Measurements from ENCODE around the gene SPRN. TPM values are rescaled to one million over a fixed set of nuclear protein-coding genes. Genes with fewer than 3 reads are reported as not detected.

SPRN gene
- total and polyA plus RNA-seq, 2 donors (not counting 1 experiment from before 2014, with no cell fraction given) = not detected

DNA sequence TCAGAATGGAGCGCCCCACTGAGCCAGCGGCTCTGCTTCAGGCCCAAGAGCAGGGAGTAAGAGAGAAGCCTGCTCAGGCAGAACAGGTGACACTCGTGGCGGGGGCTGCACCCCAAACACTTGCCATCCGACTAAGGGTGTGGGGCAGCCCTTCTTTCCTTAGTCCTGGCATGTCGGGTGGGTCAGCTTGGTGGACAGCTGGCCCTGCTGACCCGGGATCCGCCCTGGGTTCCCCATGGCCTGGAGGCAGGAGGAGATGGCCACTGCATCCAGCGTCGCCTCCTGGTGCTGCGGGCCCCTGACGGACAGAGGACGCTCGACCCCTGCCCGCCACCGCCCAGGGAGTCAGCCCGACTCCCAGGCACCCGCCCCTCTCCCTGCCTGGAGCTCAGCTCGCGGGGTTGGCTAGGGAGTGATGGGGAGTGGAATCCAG, 46.6 kb downstream of the SPRN start:
- Histone ChIP-seq H3K27me3 (replicated peaks in 1 of 4; ENCODE audit: control extremely low read depth in 1 of 4, control insufficient read depth in 3 of 4, insufficient read depth in 4 of 4, low read length in 3 of 4) (no peaks in the 10 kb centered on the region), H3K9me3 (ENCODE audit: control extremely low read depth in 1 of 3, control insufficient read depth in 2 of 3, insufficient read depth in 1 of 3, low read length in 2 of 3) (peaks cover 0 to 3% (median 0%) of the 10 kb centered on the region in 3 donors), H2AFZ (ENCODE audit: insufficient read depth, low read depth, low read length, poor library complexity, severe bottlenecking) (peak overlapping the region; percentile 93), H3K4me2 (replicated peaks; ENCODE audit: low read depth, low read length, poor library complexity, severe bottlenecking) (peak overlapping the region; percentile 85), H3K4me1 (ENCODE audit: control insufficient read depth in 2 of 2, insufficient read depth in 2 of 2, low read length in 2 of 2) (peaks cover 34 to 44% of the 10 kb centered on the region in 2 donors), H3K79me2 (ENCODE audit: control insufficient read depth, insufficient read depth, low read length) (peaks cover 27% of the 10 kb centered on the region), H3K27ac (ENCODE audit: low read length in 2 of 2) (no peak overlapping the region), H3K9ac (ENCODE audit: low read length) (peak overlapping the region; percentile 74), H4K20me1 (ENCODE audit: control insufficient read depth, insufficient read depth, low read length, poor library complexity, severe bottlenecking) (peaks cover 22% of the 10 kb centered on the region), H3K4me3 (ENCODE audit: control extremely low read depth in 1 of 5, extremely low read depth in 1 of 5, insufficient read depth in 1 of 5, low read depth in 2 of 5, low read length in 4 of 5) (peak overlapping the region in 4 of 5 experiments; percentile 75 to 88 (median 81)), H3K36me3 (replicated peaks in 1 of 2; ENCODE audit: control extremely low read depth in 1 of 2, control insufficient read depth in 1 of 2, extremely low read depth in 1 of 2, insufficient read depth in 2 of 2, low read length in 1 of 2) (peaks cover 0 to 15% of the 10 kb centered on the region in 2 experiments)
- H3K27ac Mint-ChIP-seq = peak overlapping the region; percentile 91
- no peaks in the 10 kb centered on the region for H3K9me3 Mint-ChIP-seq (ENCODE audit: insufficient read depth)
- H3K27me3 Mint-ChIP-seq = no peaks in the 10 kb centered on the region
- WGBS (ENCODE audit: insufficient coverage) = 40% methylated on average over 20 of the region's 20 CpGs
- ChIA-PET POLR2A (interaction anchor here (1.3 kb wide), 1 partner anchor 12 kb away, joined by 4 read pairs; no protein-coding TSS in a partner anchor), CTCF (interaction anchor here (1.4 to 1.9 kb wide), 2 partner anchors 13 to 17 kb away, joined by 4 to 7 read pairs; no protein-coding TSS in a partner anchor)
- H3K4me1 Mint-ChIP-seq = peaks cover 42% of the 10 kb centered on the region
- no peak for ATAC-seq (ENCODE audit: low read depth)
- intact Hi-C loops (cut with micrococcal nuclease) = no loop called here
- DNase-seq = no peak
- no peak for TF ChIP-seq EZH2 (IDR thresholded peaks at IDR 0.05; ENCODE audit: borderline replicate concordance, insufficient read depth, low read depth, low read length, poor library complexity, severe bottlenecking)
- TF ChIP-seq, protein P1, sequence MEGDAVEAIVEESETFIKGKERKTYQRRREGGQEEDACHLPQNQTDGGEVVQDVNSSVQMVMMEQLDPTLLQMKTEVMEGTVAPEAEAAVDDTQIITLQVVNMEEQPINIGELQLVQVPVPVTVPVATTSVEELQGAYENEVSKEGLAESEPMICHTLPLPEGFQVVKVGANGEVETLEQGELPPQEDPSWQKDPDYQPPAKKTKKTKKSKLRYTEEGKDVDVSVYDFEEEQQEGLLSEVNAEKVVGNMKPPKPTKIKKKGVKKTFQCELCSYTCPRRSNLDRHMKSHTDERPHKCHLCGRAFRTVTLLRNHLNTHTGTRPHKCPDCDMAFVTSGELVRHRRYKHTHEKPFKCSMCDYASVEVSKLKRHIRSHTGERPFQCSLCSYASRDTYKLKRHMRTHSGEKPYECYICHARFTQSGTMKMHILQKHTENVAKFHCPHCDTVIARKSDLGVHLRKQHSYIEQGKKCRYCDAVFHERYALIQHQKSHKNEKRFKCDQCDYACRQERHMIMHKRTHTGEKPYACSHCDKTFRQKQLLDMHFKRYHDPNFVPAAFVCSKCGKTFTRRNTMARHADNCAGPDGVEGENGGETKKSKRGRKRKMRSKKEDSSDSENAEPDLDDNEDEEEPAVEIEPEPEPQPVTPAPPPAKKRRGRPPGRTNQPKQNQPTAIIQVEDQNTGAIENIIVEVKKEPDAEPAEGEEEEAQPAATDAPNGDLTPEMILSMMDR (IDR thresholded peaks at IDR 0.05) = no peak
- H3K4me3 Mint-ChIP-seq = peak overlapping the region; percentile 91

GRCh38 chr10:133377025-133377817, 47.2 kb downstream of the SPRN start:
- 95% methylated on average over 30 of the region's 30 CpGs for WGBS (ENCODE audit: insufficient coverage)
- H2AFZ ChIP-seq (ENCODE audit: insufficient read depth, low read depth, low read length, poor library complexity, severe bottlenecking) = no peak overlapping the region
- H3K4me1 Mint-ChIP-seq = peaks cover 40% of the 10 kb centered on the region
- no peak for ATAC-seq (ENCODE audit: low read depth)
- no peak overlapping the region for H3K27ac ChIP-seq (ENCODE audit: low read length in 2 of 2)
- H3K4me1 ChIP-seq (ENCODE audit: control insufficient read depth in 2 of 2, insufficient read depth in 2 of 2, low read length in 2 of 2) = peaks cover 37 to 49% of the 10 kb centered on the region in 2 donors
- no peak overlapping the region for H3K4me3 ChIP-seq (ENCODE audit: control extremely low read depth in 1 of 5, extremely low read depth in 1 of 5, insufficient read depth in 1 of 5, low read depth in 2 of 5, low read length in 4 of 5)
- peak overlapping the region; percentile 64 for H3K4me3 Mint-ChIP-seq
- DNase-seq = no peak
- peaks cover 27% of the 10 kb centered on the region for H3K79me2 ChIP-seq (ENCODE audit: control insufficient read depth, insufficient read depth, low read length)
- H3K9me3 Mint-ChIP-seq (ENCODE audit: insufficient read depth) = no peaks in the 10 kb centered on the region
- intact Hi-C loops (cut with micrococcal nuclease) = no loop called here
- H3K36me3 ChIP-seq (replicated peaks in 1 of 2; ENCODE audit: control extremely low read depth in 1 of 2, control insufficient read depth in 1 of 2, extremely low read depth in 1 of 2, insufficient read depth in 2 of 2, low read length in 1 of 2) = peaks cover 0 to 11% of the 10 kb centered on the region in 2 experiments
- H3K9ac ChIP-seq (ENCODE audit: low read length) = no peak overlapping the region
- TF ChIP-seq, protein P1 (IDR thresholded peaks at IDR 0.05) = no peak
- TF ChIP-seq EZH2 (IDR thresholded peaks at IDR 0.05; ENCODE audit: borderline replicate concordance, insufficient read depth, low read depth, low read length, poor library complexity, severe bottlenecking) = no peak
- H3K27me3 Mint-ChIP-seq = no peaks in the 10 kb centered on the region
- peak overlapping the region; percentile 65 for H3K27ac Mint-ChIP-seq
- H3K9me3 ChIP-seq (ENCODE audit: control extremely low read depth in 1 of 3, control insufficient read depth in 2 of 3, insufficient read depth in 1 of 3, low read length in 2 of 3) = peaks cover 0 to 3% (median 0%) of the 10 kb centered on the region in 3 donors
- CTCF ChIA-PET = interaction anchor here (1.3 to 1.9 kb wide), 3 partner anchors 13 to 48 kb away, joined by 3 to 7 read pairs (median 4); no protein-coding TSS in a partner anchor
- peak overlapping the region; percentile 85 for H3K4me2 ChIP-seq (replicated peaks; ENCODE audit: low read depth, low read length, poor library complexity, severe bottlenecking)
- POLR2A ChIA-PET = interaction anchor here (1.3 kb wide), 1 partner anchor 12 kb away, joined by 4 read pairs; no protein-coding TSS in a partner anchor
- H3K27me3 ChIP-seq (replicated peaks in 1 of 4; ENCODE audit: control extremely low read depth in 1 of 4, control insufficient read depth in 3 of 4, insufficient read depth in 4 of 4, low read length in 3 of 4) = no peaks in the 10 kb centered on the region
- peaks cover 24% of the 10 kb centered on the region for H4K20me1 ChIP-seq (ENCODE audit: control insufficient read depth, insufficient read depth, low read length, poor library complexity, severe bottlenecking)
